ENCODE measurements around the gene LMOD1.

Gene LMOD1

DNA sequence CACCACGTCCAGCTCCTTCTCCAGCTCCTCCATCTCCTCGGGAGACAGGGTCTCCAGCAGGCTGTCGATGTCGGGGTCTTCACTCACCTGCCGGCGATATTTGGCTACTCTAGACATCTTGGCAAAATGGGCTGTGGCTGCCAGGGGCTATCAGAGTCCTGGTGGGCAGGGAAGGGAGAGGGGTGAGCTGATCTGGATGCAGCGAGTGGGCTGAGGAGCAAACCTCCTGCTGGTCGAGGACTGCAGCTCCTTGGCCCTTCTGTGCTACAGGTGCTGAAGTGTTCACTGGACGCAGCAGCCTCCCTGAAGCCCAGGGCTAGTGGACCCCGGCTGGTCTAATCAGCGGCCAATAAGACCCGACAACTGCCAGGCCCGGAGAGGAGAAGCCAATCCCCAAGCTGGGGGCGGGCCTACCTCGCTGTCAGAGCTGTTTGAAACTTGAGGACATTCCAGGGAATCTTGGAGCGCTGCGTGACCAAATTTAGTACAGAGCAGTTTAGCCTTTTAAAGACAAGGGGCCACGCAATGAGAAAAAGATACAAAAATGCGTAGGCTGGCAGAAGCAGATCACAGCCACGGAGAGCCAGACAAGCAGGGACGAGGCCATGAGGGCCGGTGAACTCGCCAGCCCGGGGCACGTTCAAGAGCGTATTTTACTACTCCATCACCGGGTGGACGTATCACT lies at the start of gene LMOD1:
TSS of gene LMOD1 (minus strand) at position 325 of the 685 bp plus-strand sequence. CDS start at position 117, 208 bp downstream.
- TF ChIP-seq, protein P1, sequence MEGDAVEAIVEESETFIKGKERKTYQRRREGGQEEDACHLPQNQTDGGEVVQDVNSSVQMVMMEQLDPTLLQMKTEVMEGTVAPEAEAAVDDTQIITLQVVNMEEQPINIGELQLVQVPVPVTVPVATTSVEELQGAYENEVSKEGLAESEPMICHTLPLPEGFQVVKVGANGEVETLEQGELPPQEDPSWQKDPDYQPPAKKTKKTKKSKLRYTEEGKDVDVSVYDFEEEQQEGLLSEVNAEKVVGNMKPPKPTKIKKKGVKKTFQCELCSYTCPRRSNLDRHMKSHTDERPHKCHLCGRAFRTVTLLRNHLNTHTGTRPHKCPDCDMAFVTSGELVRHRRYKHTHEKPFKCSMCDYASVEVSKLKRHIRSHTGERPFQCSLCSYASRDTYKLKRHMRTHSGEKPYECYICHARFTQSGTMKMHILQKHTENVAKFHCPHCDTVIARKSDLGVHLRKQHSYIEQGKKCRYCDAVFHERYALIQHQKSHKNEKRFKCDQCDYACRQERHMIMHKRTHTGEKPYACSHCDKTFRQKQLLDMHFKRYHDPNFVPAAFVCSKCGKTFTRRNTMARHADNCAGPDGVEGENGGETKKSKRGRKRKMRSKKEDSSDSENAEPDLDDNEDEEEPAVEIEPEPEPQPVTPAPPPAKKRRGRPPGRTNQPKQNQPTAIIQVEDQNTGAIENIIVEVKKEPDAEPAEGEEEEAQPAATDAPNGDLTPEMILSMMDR (IDR thresholded peaks at IDR 0.05; ENCODE audit: low read depth, low read length, missing control alignments), result no peak
- no peak within 1 kb of the TSS for H3K4me3 ChIP-seq (ENCODE audit: low read depth, low read length)
- DNase-seq (ENCODE audit: low read depth), result no peak

DNA sequence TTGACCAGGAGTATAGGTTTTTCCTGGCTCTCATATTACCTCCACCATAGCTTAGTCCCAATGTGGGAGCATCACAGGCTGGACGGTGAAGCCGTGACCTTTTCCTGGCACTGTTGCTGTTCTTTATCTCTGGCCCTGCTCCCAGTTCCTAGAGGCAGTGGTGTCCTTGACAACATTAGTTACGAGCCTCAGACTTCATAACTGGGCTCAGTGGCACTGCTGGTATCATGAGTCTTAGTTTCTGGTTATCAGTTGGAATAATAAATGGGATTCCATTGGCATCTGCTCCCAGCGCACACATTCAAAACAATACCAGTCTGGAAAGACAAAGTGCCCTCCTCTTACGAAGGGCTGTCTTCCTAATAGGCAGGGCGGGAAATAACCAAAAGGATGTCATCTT lies 44.1 kb upstream of the LMOD1 start:
- TF ChIP-seq, protein P1 (IDR thresholded peaks at IDR 0.05; ENCODE audit: low read depth, low read length, missing control alignments), result no peak

DNA sequence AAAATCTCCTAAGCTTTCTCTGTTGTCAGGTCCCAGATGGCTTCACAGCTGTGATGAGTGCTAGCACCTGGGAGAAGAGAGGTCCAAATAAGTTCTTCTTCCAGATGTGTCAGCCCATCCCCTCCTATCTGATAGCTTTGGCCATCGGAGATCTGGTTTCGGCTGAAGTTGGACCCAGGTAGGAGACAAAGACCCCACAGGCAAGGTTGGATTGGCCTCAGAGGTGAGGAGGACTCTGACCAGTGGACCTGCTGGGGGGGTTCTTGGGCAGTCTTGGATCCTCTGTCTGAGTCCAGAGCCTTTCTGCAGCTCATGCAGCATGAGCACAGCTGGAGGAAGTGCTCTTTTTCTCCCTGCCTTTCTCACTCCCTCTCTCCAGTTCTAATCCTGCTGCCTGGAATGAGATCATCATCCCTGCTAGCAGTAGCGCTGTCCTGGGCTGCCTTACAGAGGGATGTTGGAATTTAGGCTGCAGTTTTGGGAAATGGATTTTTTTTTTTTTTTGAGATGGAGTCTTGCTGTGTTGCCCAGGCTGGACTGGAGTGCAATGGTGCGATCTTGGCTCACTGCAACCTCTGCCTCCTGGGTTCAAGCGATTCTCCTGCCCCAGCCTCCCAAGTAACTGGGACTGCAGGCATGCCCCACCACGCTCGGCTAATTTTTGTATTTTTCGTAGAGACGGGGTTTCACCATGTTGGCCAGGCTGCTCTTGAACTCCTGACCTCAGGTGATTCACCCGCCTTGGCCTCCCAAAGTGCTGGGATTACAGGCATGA lies 43.2 kb upstream of the LMOD1 start:
- no peak overlapping the region for H3K4me3 ChIP-seq (ENCODE audit: low read depth, low read length)
- DNase-seq (ENCODE audit: low read depth), result no peak
- TF ChIP-seq, protein P1 (IDR thresholded peaks at IDR 0.05; ENCODE audit: low read depth, low read length, missing control alignments), result no peak

More for the DNA sequence above, 44.1 kb upstream of the LMOD1 start:
- no peak overlapping the region for H3K4me3 ChIP-seq (ENCODE audit: low read depth, low read length)
- no peak for DNase-seq (ENCODE audit: low read depth)

DNA sequence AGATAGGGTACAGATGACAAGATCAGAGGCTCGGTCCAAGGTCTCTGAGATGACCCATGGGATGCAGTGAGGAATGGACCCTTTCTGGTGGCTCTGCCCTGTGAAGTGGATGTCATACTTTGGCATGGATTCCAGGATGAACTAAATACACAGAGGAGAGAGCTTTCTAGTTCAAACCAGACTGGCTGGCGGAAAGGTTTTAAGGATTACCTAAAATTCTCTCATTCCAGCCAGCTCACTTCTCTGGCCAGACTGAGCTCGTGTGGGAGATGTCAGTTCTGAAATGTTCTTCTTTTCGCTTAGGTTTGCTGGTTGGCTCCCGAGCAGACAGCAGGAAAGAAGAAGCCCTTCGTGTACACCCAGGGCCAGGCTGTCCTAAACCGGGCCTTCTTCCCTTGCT lies 42.3 kb upstream of the LMOD1 start:
- no peak for DNase-seq (ENCODE audit: low read depth)
- no peak overlapping the region for H3K4me3 ChIP-seq (ENCODE audit: low read depth, low read length)
- TF ChIP-seq, protein P1 (IDR thresholded peaks at IDR 0.05; ENCODE audit: low read depth, low read length, missing control alignments), result no peak

DNA sequence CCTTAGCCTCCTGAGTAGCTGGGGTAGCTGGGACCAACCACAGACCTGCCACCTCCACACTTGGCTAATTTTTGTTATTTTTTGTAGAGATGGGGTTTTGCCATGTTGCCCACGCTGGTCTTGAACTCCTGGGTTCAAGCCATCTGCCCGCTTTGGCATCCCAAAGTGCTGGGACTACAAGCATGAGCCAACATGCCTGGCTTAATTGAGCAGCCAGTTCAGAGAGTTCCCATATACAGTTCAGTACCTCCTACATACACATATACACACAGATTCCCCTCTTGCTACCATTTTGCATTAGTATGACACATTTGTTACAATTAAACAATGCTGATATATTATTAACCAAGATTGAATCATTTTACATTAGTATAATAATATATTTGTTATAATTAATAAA lies 39.0 kb upstream of the LMOD1 start:
- no peak overlapping the region for H3K4me3 ChIP-seq (ENCODE audit: low read depth, low read length)
- DNase-seq (ENCODE audit: low read depth), result no peak
- TF ChIP-seq, protein P1 (IDR thresholded peaks at IDR 0.05; ENCODE audit: low read depth, low read length, missing control alignments), result no peak

DNA sequence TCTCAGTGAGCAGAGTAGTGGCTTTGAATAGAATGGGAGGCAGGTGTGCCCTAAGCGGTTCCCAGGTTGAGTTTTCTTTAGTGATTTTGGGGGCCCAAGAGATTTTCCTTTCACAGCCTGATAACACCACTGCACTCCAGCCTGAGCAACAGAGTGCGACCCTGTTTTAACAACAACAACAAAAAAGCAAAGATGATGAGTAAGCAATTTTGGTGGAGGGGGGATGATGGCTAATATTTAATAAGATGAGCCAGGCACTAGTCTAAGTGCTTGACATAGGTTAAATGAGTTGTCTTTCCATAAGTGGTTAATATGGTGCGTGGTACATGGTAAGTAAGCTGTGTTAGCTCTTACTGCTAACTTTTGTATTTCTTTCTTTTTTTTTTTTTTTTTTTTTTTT lies 38.1 kb upstream of the LMOD1 start:
- TF ChIP-seq, protein P1 (IDR thresholded peaks at IDR 0.05; ENCODE audit: low read depth, low read length, missing control alignments), result no peak
- no peak for DNase-seq (ENCODE audit: low read depth)
- H3K4me3 ChIP-seq (ENCODE audit: low read depth, low read length), result no peak overlapping the region
